K562 (cell line): ENCODE data around the gene MSH3.

Experiments
- CEBPB ChIP-seq: fragments of 450-650 bp; IDR thresholded peaks from 2 replicates; pipeline ENCODE4 v1.6.1; 2016; ENCODE audit warnings: missing genetic modification characterization, missing compliant biosample characterization
- GATA2 ChIP-seq: sonication (generic); formaldehyde crosslinking; IDR thresholded peaks from 2 replicates; pipeline ENCODE4 v1.4.0; 2020; ENCODE audit warnings: mild to moderate bottlenecking, missing genetic modification reagents
- NR3C1 ChIP-seq: sonication (generic); formaldehyde crosslinking; IDR thresholded peaks from 2 replicates; pipeline ENCODE4 v1.8.1; 2022; ENCODE audit warnings: missing genetic modification reagents
- POLR2A ChIP-seq: fragments of 450-650 bp; conservative IDR thresholded peaks from 2 replicates; pipeline ENCODE4 v1.6.1; 2016
- RNF2 ChIP-seq: sonication (generic); IDR thresholded peaks from 2 replicates; pipeline ENCODE4 v1.6.1; 2016
- SNAPC5 ChIP-seq: fragments of 250-450 bp; sonication (Bioruptor Pico); IDR thresholded peaks from 2 replicates; pipeline ENCODE4 v1.8.0; 2021; ENCODE audit warnings: moderate library complexity, mild to moderate bottlenecking, inconsistent platforms
- TCF7L2 ChIP-seq: fragments of 150-350 bp; IDR thresholded peaks from 2 replicates; pipeline ENCODE4 v1.6.1; 2016; ENCODE audit warnings: low read depth, mild to moderate bottlenecking, low read length, moderate library complexity
- ZBTB17 ChIP-seq: fragments of 450-650 bp; formaldehyde crosslinking; IDR thresholded peaks from 2 replicates; pipeline ENCODE4 v1.4.0; 2020; ENCODE audit warnings: mild to moderate bottlenecking
- ZNF507 ChIP-seq: conservative IDR thresholded peaks from 2 replicates; pipeline ENCODE4 v1.6.1; 2017; ENCODE audit warnings: missing genetic modification characterization, missing compliant biosample characterization
- TF ChIP-seq, protein P1 (sequence below): sonication (generic); formaldehyde crosslinking; IDR thresholded peaks from 2 replicates; pipeline ENCODE4 v1.8.1; 2023; ENCODE audit warnings: mild to moderate bottlenecking, missing genetic modification reagents
- TF ChIP-seq, protein P2 (sequence below), 3 experiments: IDR thresholded peaks in 2 of 3; conservative IDR thresholded peaks in 1 of 3; 2 replicates each; pipeline ENCODE4 v1.5.1; 2011 to 2012; ENCODE audit warnings: low read length in 3 of 3, mild to moderate bottlenecking in 3 of 3, control low read depth in 2 of 3, improper control_type of control experiment in 1 of 3, inconsistent platforms in 1 of 3, low read depth in 1 of 3, mixed read lengths in 1 of 3, moderate library complexity in 1 of 3; ENCODE audit not compliant: insufficient read depth in 2 of 3
- TF ChIP-seq, protein P3 (sequence below): IDR thresholded peaks from 2 replicates; pipeline ENCODE4 v1.6.1; 2011; ENCODE audit not compliant: insufficient read length; ENCODE audit errors: extremely low read depth

DNA sequence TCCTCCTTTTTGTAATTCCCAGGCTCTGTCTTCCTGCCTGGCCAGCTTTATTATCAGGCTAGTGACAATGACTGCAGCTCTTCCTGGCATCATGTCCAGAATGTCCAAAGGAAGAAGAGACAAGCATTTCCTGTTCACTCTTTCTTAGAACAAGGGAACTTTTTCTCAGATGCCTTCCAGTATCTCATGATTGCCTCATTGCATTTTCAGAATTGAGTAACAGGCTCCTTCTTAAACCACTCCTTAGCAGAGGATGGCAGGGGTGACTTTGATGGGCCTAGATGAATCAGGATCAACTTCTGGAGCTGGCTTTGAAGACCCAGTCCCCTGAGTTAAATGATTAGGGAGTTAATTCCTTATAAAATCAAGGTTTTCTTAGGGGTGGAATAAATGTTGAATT lies 212.8 kb downstream of the MSH3 start:
- TF ChIP-seq RNF2, result no peak
- TF ChIP-seq SNAPC5 (CRISPR knock-in tag), result no peak
- TF ChIP-seq POLR2A, result no peak
- no peak for TF ChIP-seq ZNF507 (tag)
- TF ChIP-seq, protein P1, sequence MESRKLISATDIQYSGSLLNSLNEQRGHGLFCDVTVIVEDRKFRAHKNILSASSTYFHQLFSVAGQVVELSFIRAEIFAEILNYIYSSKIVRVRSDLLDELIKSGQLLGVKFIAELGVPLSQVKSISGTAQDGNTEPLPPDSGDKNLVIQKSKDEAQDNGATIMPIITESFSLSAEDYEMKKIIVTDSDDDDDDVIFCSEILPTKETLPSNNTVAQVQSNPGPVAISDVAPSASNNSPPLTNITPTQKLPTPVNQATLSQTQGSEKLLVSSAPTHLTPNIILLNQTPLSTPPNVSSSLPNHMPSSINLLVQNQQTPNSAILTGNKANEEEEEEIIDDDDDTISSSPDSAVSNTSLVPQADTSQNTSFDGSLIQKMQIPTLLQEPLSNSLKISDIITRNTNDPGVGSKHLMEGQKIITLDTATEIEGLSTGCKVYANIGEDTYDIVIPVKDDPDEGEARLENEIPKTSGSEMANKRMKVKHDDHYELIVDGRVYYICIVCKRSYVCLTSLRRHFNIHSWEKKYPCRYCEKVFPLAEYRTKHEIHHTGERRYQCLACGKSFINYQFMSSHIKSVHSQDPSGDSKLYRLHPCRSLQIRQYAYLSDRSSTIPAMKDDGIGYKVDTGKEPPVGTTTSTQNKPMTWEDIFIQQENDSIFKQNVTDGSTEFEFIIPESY (CRISPR knock-in tag), result no peak
- TF ChIP-seq, protein P2, sequence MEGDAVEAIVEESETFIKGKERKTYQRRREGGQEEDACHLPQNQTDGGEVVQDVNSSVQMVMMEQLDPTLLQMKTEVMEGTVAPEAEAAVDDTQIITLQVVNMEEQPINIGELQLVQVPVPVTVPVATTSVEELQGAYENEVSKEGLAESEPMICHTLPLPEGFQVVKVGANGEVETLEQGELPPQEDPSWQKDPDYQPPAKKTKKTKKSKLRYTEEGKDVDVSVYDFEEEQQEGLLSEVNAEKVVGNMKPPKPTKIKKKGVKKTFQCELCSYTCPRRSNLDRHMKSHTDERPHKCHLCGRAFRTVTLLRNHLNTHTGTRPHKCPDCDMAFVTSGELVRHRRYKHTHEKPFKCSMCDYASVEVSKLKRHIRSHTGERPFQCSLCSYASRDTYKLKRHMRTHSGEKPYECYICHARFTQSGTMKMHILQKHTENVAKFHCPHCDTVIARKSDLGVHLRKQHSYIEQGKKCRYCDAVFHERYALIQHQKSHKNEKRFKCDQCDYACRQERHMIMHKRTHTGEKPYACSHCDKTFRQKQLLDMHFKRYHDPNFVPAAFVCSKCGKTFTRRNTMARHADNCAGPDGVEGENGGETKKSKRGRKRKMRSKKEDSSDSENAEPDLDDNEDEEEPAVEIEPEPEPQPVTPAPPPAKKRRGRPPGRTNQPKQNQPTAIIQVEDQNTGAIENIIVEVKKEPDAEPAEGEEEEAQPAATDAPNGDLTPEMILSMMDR (IDR thresholded peaks at IDR 0.05 in 2 of 3, conservative IDR thresholded peaks at IDR 0.05 in 1 of 3; ENCODE audit: insufficient read depth in 2 of 3, low read depth in 1 of 3, low read length in 3 of 3), result no peak
- TF ChIP-seq, protein P3, sequence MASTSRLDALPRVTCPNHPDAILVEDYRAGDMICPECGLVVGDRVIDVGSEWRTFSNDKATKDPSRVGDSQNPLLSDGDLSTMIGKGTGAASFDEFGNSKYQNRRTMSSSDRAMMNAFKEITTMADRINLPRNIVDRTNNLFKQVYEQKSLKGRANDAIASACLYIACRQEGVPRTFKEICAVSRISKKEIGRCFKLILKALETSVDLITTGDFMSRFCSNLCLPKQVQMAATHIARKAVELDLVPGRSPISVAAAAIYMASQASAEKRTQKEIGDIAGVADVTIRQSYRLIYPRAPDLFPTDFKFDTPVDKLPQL, result no peak
- TF ChIP-seq NR3C1 (CRISPR knock-in tag), result no peak
- no peak for TF ChIP-seq ZBTB17 (CRISPR knock-in tag)
- no peak for TF ChIP-seq CEBPB
- TF ChIP-seq GATA2 (CRISPR knock-in tag), result no peak
- no peak for TF ChIP-seq TCF7L2
